Inflammatory macrophage treated with lipopolysaccharide for 1 hour (primary cell): ENCODE data around the gene SYNPO2L.
"Not testable (repeated sequence)": the region's sequence is repeated elsewhere in the genome, so short reads cannot be mapped to it uniquely, and the experiment has no call there.

Experiments used
- DNase-seq, 2 donors: peaks; one replicate each; pipeline ENCODE4 v3.0.0-alpha.2; 2020 to 2022

Gene SYNPO2L

GRCh38 chr10:73648975-73649829 is 6.6 kb downstream of the SYNPO2L start:
- no peak for DNase-seq

DNA sequence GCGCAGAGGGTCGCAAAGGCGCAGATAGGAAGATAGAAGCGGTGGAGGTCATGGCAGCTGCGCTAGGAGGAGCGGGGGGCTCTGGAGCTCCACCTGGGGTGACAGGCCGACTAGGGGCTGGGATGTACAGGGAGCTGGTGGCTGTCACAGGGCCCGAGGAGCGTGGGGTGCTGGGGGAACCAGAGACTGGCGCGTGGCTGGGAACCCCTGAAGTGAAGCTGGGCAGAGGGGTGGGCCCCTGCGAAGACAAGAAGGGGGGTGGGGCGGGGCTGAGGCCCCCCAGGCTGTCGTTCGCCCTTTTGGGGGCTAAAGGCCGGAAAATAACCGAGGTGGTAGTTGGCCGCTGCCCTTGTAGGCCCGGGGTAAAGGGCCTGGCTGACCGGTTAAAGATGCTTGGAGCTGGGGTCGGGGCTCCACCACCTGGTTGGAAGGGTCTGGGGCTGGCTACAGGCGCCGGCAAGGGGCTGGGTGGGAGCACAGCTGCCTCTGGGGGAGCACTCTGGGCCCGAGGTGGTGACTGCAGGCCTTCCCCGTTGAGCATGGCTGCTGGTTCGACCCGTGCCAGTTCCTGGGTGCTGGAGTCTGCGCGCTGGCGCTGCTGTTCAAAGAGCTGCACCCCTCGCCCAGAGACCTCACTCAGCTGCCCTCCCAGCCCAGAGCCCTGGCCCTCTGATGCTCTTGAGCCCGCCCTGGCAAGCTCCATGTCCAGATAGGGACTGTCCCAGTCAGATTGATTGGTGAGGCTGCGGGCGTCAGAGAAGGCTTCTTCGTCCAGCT is 7.8 kb downstream of the SYNPO2L start:
- no peak for DNase-seq

DNA sequence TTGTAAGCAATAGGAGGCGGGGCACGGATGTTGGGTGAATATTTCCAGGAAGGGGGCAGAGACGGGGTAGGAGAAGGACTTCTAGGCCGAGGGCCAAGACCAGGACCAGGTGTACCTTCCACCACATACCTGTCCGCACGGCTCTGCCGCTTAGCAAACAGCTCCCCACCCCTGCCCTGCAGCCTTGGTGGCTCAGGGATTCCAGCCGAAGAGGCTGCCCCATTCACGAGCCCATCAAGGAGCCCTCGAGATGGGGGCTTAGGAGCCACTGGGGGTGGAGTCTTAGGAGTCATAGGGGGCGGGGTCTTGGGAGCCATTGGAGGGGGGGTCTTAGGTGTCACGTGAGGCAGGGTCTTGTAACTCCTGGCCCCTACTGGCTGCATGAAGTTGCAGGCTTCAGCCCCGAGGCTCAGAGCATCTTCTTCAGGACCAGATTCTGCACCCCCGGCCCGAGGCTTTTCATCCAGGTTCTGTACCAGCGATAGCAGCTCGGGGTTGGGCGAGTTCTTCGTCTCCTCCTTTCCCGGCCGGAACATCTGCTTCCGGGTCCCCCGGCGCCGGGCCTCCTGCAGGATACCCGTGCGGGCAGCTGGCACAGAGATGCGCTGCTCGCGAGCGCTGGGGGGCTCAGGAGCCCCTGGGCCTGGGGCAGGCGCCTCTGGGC is 8.5 kb downstream of the SYNPO2L start:
- no peak for DNase-seq

- no peak for DNase-seq
These were observed 9.2 kb downstream of the SYNPO2L start for GRCh38 chr10:73646598-73647041.

DNA sequence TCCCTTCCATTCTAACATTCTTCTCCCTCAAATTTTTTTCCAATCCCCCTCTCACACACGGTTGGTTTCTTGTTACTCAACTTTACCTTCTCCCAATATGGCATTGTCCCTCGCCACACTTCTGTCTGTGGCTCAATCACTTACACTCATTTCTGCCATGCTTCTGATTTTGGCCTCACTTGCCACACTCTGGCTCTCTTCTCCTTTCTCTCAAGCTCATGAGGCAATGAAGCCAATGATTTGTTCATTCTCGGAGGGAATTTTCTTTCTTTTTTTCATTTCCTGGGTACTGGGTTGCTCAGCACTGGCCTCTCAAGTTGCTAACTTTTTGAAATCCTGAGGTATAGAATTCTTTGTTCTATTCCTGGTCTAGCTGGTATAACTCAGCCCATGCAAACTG is 10.6 kb downstream of the SYNPO2L start:
- DNase-seq, result peak; percentile 78 to 81

DNA sequence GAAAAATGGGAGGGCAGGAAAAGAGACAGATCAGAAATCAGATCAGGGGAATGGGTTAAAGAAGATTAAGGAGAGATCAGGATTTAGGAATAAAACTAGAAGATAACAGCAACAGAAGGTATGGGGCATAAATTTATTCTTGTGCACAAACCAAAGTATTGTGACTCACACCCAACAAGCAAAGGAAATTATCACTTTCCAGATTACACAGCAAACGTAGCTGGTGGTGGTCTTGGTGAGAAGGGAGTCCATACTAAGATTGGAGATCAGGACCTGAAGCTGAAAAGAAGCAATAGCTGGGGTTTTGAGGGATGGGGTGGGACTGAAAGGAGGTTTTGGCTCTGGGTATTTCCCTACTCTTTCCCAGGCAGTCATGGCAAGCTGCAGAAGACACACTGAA is 11.1 kb downstream of the SYNPO2L start:
- no peak for DNase-seq

DNA sequence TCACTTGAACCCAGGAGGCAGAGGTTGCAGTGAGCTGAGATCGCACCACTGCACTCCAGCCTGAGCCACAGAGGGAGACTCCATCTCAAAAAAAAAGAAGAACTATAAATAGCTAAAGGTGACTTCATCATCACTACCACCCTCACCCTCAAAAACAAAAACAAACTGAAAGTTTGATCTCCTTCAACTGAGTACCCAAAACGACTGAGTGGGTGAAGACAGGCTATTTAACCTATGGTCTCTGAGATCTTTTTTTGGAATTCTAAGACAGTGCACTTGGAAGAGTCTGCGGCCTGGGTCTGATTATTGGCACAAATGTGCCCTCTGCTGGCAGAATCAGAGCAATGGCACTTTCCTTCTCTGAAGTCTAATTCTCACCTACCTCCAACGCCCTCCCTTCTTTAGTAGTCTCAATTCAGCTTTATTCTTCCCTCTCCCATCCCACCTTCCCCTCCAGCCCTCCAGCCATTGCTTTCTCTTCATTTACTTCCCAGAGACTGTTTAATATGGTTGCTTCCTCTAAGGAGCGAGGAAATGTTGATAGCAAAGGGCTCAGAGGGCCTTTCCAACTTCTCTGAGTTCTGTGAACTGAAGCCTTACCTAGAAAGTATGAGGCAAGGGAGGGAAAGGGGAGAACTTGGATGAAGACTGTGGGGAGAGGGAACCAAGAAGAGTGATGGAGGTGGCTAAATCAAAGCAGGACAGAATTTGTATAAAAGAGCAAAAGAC is 11.7 kb downstream of the SYNPO2L start:
- peak; percentile 49 to 66 for DNase-seq

DNA sequence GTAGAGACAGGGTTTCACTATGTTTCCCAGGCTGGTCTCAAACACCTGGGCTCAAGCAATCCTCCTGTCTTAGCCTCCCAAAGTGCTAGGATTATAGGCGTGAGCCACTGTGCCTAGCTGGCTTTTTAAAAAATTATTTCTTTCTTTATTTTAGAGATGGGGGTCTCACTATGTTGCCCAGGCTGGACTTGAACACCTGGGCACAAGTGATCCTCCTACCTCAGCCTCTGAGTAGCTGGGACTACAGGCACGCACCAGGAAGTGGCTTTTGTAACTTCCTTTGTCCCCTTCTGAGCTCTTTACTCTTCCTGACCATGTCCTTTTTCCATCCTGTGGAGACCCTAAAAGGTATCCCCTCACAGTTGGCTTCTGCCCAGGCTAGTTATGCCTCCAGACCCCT is 12.5 kb downstream of the SYNPO2L start:
- no peak for DNase-seq

- peak; percentile 49 to 73 for DNase-seq
These were observed 14.3 kb downstream of the SYNPO2L start, which contains the start of gene MYOZ1 for GRCh38 chr10:73641328-73642060. TSS of gene MYOZ1 (minus strand) at chr10:73641474. CDS start at chr10:73640017, 1,457 bp downstream.

DNA sequence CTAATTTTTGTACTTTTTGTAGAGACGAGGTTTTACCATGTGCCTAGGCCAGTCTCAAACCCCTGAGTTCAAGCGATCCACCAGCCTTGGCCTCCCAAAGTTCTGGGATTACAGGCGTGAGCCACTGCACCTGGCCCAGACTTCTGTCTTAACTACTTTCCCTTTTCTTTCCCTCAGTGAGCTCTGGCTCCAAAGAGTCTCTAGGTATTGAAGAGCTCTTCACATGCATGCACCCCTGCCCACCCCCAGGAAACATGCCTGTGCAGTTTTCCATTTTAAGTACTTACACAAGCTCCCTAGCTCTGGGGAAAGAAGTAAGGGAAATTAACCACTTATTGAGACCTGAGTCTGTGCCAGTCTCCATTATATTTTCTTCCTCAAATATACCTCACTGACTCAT is 16.5 kb downstream of the SYNPO2L start:
- no peak for DNase-seq

DNA sequence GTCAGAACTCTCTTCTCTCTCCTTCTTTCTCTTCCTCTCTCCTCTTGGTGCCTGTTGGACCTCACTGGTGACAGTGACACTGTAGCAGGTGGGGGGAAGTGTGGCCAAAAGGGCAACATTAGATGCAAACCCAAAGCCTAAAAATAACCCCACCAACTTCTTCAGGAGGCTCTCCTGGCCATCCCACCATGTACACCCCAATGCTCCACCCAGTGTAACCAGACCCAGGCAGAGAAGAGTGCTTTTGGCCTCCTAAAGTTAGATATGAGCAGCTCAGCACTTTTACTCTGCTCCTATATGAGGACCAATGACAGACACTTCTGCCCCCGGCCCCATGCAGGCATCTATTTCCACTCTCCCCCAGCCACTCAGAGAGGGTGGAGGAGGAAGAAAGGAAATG is 20.0 kb downstream of the SYNPO2L start:
- no peak for DNase-seq

GRCh38 chr10:73634421-73634820 is 21.4 kb downstream of the SYNPO2L start:
- no peak for DNase-seq

DNA sequence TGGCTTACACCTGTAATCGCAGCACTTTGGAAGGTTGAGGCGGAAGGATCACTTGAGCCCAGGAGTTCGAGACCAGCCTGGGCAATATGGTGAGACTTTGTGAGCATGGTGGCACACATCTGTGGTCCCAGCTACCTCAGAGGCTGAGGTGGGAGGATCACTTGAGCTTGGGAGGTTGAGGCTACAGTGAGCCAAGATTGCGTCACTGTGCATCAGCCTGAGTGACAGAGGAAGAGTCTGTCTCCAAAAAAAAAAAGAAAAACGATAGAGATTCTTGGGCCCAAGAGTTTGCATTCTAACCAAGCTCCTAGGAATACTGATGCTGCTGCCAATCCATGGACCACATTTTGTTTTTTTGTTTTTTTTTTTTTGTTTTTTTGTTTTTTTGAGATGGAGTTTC is 26.7 kb downstream of the SYNPO2L start:
- DNase-seq, result no peak

- DNase-seq, result no peak
These were observed 27.4 kb downstream of the SYNPO2L start for GRCh38 chr10:73628405-73628804.

DNA sequence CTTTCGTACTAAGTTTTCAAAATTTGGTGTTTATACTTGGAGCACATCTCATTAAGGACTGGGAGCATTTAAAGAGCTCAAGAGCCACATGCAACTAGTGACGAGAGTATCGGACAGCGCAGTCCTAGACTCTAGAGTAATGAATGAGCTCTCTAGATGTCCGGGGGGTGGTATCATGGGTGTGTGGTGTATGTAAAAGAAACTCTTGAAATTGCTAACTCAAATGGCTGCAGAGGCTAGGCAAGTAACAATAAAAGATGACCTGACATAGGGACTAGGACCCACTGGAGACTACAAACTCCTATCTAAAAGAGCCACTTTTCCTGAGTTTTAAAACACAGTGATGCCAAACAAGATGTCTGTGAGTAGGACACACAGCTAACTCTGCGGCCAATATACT is 28.5 kb downstream of the SYNPO2L start:
- DNase-seq, result no peak

DNA sequence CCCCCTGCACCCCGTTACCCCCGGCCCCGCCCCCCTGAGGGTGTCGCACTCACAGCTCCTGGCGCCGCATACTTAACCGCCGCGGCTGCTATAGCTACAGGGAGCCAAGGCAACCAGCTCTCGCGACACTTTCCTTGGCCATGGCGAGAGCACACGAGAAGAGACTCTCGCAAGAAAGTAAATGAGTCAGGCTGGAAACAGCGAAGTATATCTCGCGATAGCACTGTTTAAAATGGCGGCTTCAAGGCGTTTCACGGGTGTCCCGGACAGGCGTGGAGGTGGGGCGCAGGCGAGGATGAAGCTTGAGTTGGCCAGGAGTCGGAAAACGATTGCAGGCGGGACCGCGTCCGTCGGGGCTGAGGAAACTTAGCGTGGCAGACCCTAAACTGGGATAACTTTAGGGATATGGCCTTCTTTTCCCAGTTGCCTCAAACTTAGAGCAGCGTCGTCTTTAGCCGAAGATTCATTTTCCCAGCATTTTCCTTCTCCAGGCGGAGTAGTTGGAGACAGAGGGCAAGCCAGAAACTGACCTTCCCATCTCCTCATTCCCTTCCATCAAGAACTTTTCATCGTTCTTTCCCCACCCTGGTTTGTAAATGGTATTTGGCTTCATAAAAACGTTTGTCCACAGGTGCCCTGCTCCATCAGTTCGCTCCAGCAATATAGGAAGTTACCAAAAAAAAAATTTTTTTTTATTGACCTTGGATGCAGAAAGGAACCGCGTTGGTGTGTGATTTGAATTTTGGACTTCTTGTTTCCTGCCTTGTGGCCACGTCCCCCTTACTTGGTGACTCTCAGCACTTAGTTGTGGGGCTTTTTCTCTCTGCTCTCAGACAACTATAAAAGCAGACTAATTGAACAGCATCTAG is 29.7 kb downstream of the SYNPO2L start:
- DNase-seq, result peak; percentile 96 to 99

DNA sequence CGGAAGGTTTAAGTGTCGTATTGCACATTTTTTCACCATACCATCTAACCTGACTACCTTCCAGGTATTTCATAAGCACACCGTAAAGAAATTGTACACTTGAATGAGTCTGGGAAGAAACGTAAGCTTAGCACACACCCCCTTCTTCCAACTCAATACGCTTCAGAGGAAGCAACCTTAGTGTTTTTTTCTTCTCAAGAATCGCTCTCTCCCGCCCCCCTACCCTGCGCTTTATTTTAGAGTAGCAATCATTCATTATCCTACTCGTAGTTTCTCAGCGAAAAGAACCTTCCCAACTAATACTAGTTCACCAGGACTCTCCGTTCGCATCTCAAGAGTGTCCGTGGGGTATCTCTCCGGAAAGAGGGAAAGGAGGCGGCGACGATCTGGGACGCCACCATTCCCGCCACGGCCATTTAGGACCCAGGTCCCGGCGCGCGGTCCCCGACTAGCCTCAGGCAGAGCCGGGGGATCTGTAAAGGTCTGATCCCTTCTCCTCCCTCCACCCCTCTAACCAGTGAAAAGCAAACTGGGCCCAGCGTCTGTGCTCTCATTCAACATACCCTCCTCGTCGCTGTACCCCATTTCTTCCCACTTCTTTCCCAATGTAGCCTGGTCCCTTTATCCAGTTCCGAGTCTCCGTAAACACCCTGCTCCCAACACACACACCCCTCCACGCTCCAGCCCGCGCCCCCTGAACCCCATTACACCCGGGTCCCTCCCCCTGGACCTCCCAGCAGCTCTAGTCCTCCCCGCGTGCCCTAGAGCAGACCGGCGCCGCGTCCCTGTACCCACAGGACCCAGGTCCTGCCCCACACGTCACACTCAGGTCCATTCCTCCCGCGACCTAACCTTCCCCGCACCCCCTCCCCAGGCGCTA is 30.6 kb downstream of the SYNPO2L start:
- DNase-seq, result peak; percentile 13 to 14

DNA sequence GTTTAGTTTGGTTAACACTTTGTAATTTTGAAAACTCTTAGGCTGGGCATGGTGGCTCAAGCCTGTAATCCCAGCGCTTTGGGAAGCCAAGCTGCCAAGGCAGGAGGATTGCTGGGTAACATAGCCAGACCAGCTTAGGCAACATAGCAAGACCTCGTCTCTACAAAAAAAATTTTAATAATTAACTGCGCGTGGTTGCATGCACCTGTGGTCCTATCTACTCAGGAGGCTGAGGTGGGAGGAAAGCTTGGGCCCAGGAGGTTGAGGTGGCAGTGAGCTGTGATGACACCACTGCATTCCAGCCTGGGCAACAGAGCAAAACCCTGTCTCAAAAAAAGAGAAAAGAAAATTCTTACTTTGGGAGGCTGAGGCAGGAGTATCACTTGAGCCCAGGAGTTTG is 32.8 kb downstream of the SYNPO2L start:
- no peak for DNase-seq

DNA sequence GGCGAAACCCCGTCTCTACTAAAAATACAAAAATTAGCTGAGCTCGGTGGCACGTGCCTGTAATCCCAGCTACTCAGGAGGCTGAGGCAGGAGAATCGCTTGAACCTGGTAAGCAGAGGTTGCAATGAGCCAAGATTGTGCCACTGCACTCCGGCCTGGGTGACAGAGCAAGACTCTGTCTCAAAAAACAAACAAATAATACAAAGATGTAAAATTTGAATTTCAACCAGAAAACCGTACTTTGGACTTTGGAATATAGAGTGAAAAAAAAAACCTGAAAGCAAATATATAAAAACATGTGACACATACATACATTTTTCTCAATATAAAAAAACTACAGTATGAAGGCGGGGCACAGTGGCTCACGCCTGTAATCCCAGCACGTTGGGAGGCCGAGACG is 34.9 kb downstream of the SYNPO2L start:
- not testable (repeated sequence) for DNase-seq

DNA sequence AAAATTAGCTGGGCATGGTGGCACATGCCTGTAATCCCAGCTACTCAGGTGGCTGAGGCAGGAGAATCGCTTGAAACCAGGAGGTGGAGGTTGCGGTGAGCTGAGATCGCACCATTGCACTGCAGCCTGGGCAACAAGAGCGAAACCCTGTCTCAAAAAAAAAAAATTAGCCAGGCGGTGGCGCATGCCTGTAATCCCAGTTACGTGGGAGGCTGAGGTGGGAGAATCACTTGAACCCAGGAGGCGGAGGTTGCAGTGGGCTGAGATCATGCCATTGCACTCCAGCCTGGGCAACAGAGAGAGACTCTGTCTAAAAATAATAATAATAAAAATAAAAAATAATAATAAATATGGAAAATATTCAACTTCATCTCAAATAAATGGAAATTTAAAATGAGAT is 38.7 kb downstream of the SYNPO2L start:
- not testable (repeated sequence) for DNase-seq
